ENCODE measurements around the gene SLC26A3.

DNA sequence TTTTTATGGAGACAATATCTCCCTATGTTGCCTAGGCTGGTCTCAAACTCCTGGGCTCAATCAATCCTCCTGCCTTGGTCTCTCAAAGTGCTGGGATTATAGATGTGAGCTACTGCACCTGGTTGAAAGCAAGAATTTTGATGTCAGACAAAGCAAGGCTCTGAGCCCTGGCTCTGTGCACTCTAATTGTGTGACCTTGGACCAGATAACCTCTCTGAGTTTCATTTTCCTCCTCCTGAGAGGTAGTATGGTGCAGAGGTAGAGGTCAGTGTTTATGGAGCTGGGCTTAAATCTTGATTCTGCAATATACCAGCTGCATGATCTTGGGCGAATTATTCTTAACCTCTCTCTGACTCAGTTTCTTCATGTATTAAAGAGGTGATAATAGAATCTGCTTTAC is 31.4 kb upstream of the SLC26A3 start:
- TF ChIP-seq, protein P1, sequence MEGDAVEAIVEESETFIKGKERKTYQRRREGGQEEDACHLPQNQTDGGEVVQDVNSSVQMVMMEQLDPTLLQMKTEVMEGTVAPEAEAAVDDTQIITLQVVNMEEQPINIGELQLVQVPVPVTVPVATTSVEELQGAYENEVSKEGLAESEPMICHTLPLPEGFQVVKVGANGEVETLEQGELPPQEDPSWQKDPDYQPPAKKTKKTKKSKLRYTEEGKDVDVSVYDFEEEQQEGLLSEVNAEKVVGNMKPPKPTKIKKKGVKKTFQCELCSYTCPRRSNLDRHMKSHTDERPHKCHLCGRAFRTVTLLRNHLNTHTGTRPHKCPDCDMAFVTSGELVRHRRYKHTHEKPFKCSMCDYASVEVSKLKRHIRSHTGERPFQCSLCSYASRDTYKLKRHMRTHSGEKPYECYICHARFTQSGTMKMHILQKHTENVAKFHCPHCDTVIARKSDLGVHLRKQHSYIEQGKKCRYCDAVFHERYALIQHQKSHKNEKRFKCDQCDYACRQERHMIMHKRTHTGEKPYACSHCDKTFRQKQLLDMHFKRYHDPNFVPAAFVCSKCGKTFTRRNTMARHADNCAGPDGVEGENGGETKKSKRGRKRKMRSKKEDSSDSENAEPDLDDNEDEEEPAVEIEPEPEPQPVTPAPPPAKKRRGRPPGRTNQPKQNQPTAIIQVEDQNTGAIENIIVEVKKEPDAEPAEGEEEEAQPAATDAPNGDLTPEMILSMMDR (IDR thresholded peaks at IDR 0.05), result no peak
- no peak for TF ChIP-seq POLR2A (IDR thresholded peaks at IDR 0.05)

All from uterus (tissue), 2 donors.